Breast epithelium (tissue), 4 donors: Measurements from ENCODE around the gene ARHGEF19. TPM values are rescaled to one million over a fixed set of nuclear protein-coding genes. Genes with fewer than 3 reads are reported as not detected.

ENCODE experiments used
- DNase-seq, 2 donors: peaks; one replicate each; pipeline ENCODE4 v3.0.0-alpha.2; 2019; ENCODE audit warnings: low spot score in 2 of 2
- H3K27ac ChIP-seq, 2 donors: fragments of 200-600 bp; sonication (generic) in 1 of 2; one replicate each; pipeline ENCODE4 v1.5.1; 2016 to 2019; ENCODE audit warnings: mild to moderate bottlenecking in 1 of 2
- H3K27me3 ChIP-seq, 2 donors: fragments of 200-600 bp; sonication (generic) in 1 of 2; one replicate each; pipeline versions ENCODE4 v1.5.1 to v1.6.0; 2017 to 2019; ENCODE audit warnings: control low read depth in 1 of 2, mild to moderate bottlenecking in 1 of 2
- H3K36me3 ChIP-seq: fragments of 200-600 bp; one replicate; pipeline ENCODE4 v1.5.1; 2019
- H3K4me1 ChIP-seq, 2 donors: fragments of 200-600 bp; sonication (generic); one replicate each; pipeline ENCODE4 v1.5.1; 2016 to 2019; ENCODE audit warnings: control low read depth in 1 of 2
- H3K4me3 ChIP-seq, 3 donors: fragments of 200-600 bp; sonication (generic); 1 replicate in 2 of 3; 2 replicates in 1 of 3; pipeline ENCODE4 v1.5.1; 2016 to 2019; ENCODE audit warnings: mild to moderate bottlenecking in 3 of 3, moderate library complexity in 2 of 3
- H3K9me3 ChIP-seq, 2 donors: fragments of 200-600 bp; sonication (generic) in 1 of 2; one replicate each; pipeline ENCODE4 v1.5.1; 2016 to 2019; ENCODE audit warnings: control low read depth in 1 of 2
- POLR2A ChIP-seq: fragments of 450-650 bp; IDR thresholded peaks from one replicate; pipeline ENCODE4 v1.6.1; 2016; ENCODE audit warnings: antibody characterized with exemption, mild to moderate bottlenecking, moderate library complexity
- POLR2AphosphoS5 ChIP-seq, 3 donors: sonication (generic); formaldehyde crosslinking; IDR thresholded peaks; one replicate each; pipeline ENCODE4 v1.6.1; 2017; ENCODE audit warnings: antibody characterized with exemption in 3 of 3
- intact Hi-C: fragments of 100-400 bp; cut with DNase I; formaldehyde crosslinking; loops from one replicate; pipeline ENCODE4 v1.15.1; 2023; ENCODE audit warnings: low total_unique reads
- total RNA-seq, 3 donors: library from RNA; depleted of rRNA; stranded (reverse); fragments of >200 nt; gene quantifications; one replicate each; pipeline ENCODE4 v1.1.0, GENCODE V29; 2016
- TF ChIP-seq, protein P1 (sequence below), 3 donors: fragments of 450-650 bp; IDR thresholded peaks; one replicate each; pipeline ENCODE4 v1.5.1; 2016 to 2017; ENCODE audit warnings: antibody characterized with exemption in 3 of 3, mild to moderate bottlenecking in 3 of 3, moderate library complexity in 3 of 3

ARHGEF19 gene
- total RNA-seq, 3 donors from 2014 or later, result 7.5 to 18.0 (median 12.9) TPM

DNA sequence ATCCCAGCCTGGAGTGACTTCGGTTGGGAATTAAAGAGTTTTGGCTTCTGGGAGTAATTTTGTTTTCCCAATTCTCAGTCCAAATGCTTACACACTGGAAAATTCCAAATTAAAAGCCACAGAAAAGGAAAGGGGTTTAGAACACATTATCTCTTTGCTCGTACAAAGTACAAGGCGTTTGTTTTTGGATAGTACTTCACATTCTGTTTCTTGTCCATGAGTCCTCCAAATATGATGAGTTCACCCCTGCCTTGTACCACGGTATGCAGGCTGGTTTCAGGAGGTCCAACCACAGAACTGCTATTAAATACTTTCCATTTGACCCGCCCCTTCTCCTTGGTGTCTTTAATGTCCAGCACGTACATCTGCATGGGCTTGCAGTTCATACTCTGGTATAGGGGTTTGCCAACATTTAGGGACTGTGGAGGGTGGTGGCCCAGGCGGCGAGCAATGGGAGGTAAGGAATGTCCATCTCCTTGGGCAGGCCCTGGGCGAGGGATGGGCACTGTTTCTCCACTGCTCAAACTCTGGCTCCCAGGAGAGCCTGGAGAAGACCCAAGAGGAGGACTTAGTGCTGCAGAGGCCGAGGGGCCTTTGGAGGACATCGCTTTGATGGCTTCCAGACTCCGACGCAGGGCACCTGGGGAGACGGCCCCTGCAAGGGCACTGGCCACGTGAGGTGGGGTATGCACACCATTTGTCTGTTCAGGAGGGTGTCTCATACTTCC lies 38.2 kb upstream of the ARHGEF19 start:
- Histone ChIP-seq H3K4me3 (no peak overlapping the region), H3K4me1 (peaks cover 10 to 20% of the 10 kb centered on the region in 2 donors), H3K27ac (peak overlapping the region; percentile 83 to 88), H3K27me3 (no peaks in the 10 kb centered on the region), H3K36me3 (peaks cover 4% of the 10 kb centered on the region), H3K9me3 (no peaks in the 10 kb centered on the region)
- intact Hi-C loops, result no loop called here
- TF ChIP-seq POLR2A, result no peak
- TF ChIP-seq, protein P1, sequence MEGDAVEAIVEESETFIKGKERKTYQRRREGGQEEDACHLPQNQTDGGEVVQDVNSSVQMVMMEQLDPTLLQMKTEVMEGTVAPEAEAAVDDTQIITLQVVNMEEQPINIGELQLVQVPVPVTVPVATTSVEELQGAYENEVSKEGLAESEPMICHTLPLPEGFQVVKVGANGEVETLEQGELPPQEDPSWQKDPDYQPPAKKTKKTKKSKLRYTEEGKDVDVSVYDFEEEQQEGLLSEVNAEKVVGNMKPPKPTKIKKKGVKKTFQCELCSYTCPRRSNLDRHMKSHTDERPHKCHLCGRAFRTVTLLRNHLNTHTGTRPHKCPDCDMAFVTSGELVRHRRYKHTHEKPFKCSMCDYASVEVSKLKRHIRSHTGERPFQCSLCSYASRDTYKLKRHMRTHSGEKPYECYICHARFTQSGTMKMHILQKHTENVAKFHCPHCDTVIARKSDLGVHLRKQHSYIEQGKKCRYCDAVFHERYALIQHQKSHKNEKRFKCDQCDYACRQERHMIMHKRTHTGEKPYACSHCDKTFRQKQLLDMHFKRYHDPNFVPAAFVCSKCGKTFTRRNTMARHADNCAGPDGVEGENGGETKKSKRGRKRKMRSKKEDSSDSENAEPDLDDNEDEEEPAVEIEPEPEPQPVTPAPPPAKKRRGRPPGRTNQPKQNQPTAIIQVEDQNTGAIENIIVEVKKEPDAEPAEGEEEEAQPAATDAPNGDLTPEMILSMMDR (IDR thresholded peaks at IDR 0.05), result no peak
- TF ChIP-seq POLR2AphosphoS5 (IDR thresholded peaks at IDR 0.05), result no peak
- no peak for DNase-seq

GRCh38 chr1:16249596-16250241 lies 37.3 kb upstream of the ARHGEF19 start:
- Histone ChIP-seq H3K4me1 (peaks cover 10 to 20% of the 10 kb centered on the region in 2 donors), H3K4me3 (no peak overlapping the region), H3K27ac (peak overlapping the region; percentile 83 to 84), H3K27me3 (no peaks in the 10 kb centered on the region), H3K9me3 (no peaks in the 10 kb centered on the region), H3K36me3 (peaks cover 4% of the 10 kb centered on the region)
- intact Hi-C loops, result no loop called here
- DNase-seq, result peak in 1 of 2 donors; percentile 48
- TF ChIP-seq POLR2AphosphoS5 (IDR thresholded peaks at IDR 0.05) (peak; percentile 64 to 90 (median 66)), POLR2A (no peak)

DNA sequence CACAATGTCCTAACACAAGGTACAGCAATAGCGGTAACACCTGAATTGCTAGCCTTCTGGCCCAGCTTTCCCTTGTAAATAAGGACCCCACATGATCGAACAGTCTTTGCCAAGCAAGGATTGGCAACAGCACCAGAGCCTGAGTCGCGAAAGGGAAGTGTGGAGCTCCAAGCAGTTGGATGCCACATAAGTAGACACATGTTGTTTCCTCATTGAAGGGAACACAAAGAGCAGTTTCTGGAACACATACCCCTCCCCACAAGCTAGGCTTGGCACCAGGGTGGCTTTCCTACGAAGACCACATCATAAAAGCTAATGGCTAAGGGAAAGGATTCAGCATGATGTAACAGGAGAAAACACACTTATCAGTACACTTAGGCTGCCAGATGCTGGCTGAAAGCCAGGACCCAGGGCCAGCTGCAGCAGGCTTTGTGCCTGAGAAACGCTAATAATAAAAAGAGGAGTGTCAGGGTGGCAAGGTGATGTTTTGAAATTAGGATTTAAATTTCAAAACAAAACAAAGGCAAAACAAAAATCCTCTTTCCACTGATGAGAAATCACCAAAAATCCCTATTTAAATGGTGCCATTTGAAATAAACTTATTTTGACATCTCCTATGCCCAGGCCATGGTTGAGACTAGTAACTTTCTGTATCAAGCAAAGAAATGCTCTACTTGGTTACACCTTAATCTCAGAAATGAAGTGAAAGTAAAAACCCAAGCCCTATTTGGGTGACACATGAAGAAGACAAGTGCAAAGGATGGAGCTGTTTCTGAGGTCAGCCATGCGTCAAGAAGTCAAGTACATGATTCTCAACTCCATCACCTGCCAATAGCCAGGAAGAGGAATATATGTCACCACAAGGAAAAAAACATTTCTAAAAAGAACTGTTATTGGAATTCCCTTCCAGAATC lies 36.4 kb upstream of the ARHGEF19 start:
- Histone ChIP-seq H3K36me3 (peaks cover 4% of the 10 kb centered on the region), H3K4me1 (peaks cover 10 to 20% of the 10 kb centered on the region in 2 donors), H3K27ac (peak overlapping the region; percentile 83 to 84), H3K4me3 (peak overlapping the region in 1 of 3 donors; percentile 4), H3K27me3 (no peaks in the 10 kb centered on the region), H3K9me3 (no peaks in the 10 kb centered on the region)
- peak; percentile 68 to 71 for DNase-seq
- no peak for TF ChIP-seq POLR2A
- TF ChIP-seq, protein P1 (IDR thresholded peaks at IDR 0.05), result no peak
- peak in 2 of 3 donors; percentile 65 to 68 for TF ChIP-seq POLR2AphosphoS5 (IDR thresholded peaks at IDR 0.05)
- intact Hi-C loops, result no loop called here

GRCh38 chr1:16248007-16248436 lies 35.6 kb upstream of the ARHGEF19 start:
- H3K36me3 ChIP-seq, result peaks cover 4% of the 10 kb centered on the region
- no peak for DNase-seq
- intact Hi-C loops, result no loop called here
- no peaks in the 10 kb centered on the region for H3K9me3 ChIP-seq
- H3K4me1 ChIP-seq, result peaks cover 10 to 20% of the 10 kb centered on the region in 2 donors
- H3K4me3 ChIP-seq, result no peak overlapping the region
- no peaks in the 10 kb centered on the region for H3K27me3 ChIP-seq
- TF ChIP-seq POLR2A, result no peak
- no peak for TF ChIP-seq POLR2AphosphoS5 (IDR thresholded peaks at IDR 0.05)
- TF ChIP-seq, protein P1 (IDR thresholded peaks at IDR 0.05), result no peak
- H3K27ac ChIP-seq, result peak overlapping the region; percentile 83 to 84

DNA sequence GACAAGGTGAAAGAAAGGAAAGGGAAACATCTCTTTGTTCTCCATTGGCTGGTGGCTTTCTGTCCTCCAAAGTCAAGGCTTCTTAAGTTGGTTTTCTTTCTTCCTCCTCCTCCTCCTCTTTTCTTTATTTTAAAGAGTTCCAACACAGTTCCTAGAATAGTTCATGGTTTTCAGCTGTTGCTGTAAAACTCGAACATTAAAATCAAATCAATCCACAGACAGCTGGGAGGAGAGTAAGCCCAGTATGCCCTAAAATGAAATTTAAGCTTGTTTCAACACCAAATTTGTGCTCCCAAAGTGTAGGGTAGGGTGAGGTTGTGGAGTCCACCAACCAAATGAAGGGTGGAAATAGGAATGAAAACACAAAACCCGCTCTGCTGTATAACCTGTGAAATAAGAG lies 35.0 kb upstream of the ARHGEF19 start:
- no peak for DNase-seq
- intact Hi-C loops, result no loop called here
- no peak overlapping the region for H3K4me3 ChIP-seq
- H3K4me1 ChIP-seq, result peaks cover 10 to 20% of the 10 kb centered on the region in 2 donors
- H3K36me3 ChIP-seq, result peaks cover 4% of the 10 kb centered on the region
- peak overlapping the region; percentile 83 to 84 for H3K27ac ChIP-seq
- no peaks in the 10 kb centered on the region for H3K27me3 ChIP-seq
- no peaks in the 10 kb centered on the region for H3K9me3 ChIP-seq
- TF ChIP-seq, protein P1 (IDR thresholded peaks at IDR 0.05), result no peak
- no peak for TF ChIP-seq POLR2AphosphoS5 (IDR thresholded peaks at IDR 0.05)
- no peak for TF ChIP-seq POLR2A
